ENCODE data around the gene CFAP58. TPM values are rescaled to one million over a fixed set of nuclear protein-coding genes. Genes with fewer than 3 reads are reported as not detected.

The CFAP58 gene
- total RNA-seq, 1 donor: 0.10 TPM

DNA sequence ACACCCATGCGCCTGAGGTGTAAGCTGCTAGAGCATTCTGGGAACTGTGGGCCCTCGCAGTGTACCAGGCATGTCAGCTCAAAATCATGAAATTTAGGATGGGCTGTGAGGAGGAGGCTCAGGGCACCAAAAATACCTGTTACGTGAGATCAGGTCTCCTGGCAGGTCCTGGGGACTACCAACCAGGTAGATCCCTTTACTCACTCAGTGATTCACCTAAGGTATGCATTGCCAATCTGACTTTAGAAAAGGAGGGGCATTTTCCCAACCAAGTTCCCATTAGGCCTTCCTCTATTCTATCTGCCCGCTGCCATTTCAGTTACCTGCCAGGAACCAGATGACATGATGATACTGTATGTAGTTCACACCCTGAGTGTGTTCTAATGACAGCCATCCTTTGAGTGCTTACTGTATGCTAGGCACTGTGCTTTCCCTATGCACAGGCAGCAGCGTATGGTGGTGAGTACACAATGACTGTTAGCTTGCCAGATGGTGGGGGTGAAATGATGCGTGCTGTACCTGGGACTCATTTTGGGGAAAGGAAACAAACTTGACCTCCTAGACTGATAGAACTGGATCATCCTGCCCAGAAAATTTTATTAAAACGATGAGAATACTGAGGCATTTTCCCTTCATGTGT lies 62.0 kb downstream of the CFAP58 start:
- Histone ChIP-seq H3K4me1 (ENCODE audit: insufficient read depth, low read length) (peaks cover 26% of the 10 kb centered on the region), H3K4me3 (ENCODE audit: low read length) (no peak overlapping the region), H3K9me3 (ENCODE audit: low read depth, low read length) (no peaks in the 10 kb centered on the region), H3K27me3 (ENCODE audit: insufficient read depth, low read length) (no peaks in the 10 kb centered on the region)

DNA sequence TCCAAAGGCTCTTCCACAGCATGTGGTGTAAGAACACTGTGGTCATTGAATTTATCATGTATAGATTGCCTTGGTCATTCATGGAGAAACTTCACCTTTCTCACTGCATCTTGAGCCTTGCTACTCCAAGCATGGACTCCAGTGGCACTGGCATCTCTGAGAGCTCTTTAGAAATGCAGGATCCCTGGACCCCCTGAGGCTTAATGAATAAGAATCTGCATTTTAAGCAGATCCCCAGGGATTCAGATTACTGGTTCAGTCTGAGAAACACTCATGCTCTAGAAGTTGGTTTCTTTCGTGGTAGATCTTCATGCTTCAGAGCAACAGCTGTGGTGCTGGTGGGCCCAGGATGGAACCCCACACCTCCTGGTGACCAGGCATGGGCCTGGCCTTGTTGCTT lies 63.2 kb downstream of the CFAP58 start:
- Histone ChIP-seq H3K27me3 (ENCODE audit: insufficient read depth, low read length) (no peaks in the 10 kb centered on the region), H3K9me3 (ENCODE audit: low read depth, low read length) (no peaks in the 10 kb centered on the region), H3K4me3 (ENCODE audit: low read length) (no peak overlapping the region), H3K4me1 (ENCODE audit: insufficient read depth, low read length) (peaks cover 26% of the 10 kb centered on the region)

- no peaks in the 10 kb centered on the region for H3K9me3 ChIP-seq (ENCODE audit: low read depth, low read length)
- peaks cover 26% of the 10 kb centered on the region for H3K4me1 ChIP-seq (ENCODE audit: insufficient read depth, low read length)
- no peak overlapping the region for H3K4me3 ChIP-seq (ENCODE audit: low read length)
- no peaks in the 10 kb centered on the region for H3K27me3 ChIP-seq (ENCODE audit: insufficient read depth, low read length)
These were observed 64.1 kb downstream of the CFAP58 start for GRCh38 chr10:104417637-104418292.

GRCh38 chr10:104424719-104425118 lies 71.1 kb downstream of the CFAP58 start:
- no peak overlapping the region for H3K4me3 ChIP-seq (ENCODE audit: low read length)
- no peaks in the 10 kb centered on the region for H3K9me3 ChIP-seq (ENCODE audit: low read depth, low read length)
- H3K27me3 ChIP-seq (ENCODE audit: insufficient read depth, low read length): no peaks in the 10 kb centered on the region

DNA sequence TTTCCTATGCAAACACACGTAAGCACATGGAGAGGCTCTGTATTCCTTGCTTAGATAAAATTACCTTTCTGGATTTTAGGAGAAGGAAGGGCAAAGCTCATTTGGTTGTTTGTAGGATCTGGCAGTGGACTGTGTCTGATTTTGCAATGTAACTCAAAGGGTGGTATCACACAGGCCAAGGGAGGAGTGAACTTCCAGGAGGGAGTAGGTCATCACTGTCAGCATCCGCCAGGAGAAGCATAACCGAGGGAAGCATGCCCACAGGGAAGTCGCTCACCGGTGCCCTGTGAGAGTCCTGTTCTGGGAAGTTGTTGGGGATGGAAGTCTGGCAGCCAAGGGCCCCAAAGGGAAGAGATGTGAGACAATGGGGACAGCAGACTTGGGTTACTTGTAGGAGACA lies 74.4 kb downstream of the CFAP58 start:
- H3K27me3 ChIP-seq (ENCODE audit: insufficient read depth, low read length): no peaks in the 10 kb centered on the region
- no peaks in the 10 kb centered on the region for H3K9me3 ChIP-seq (ENCODE audit: low read depth, low read length)
- no peak overlapping the region for H3K4me3 ChIP-seq (ENCODE audit: low read length)
- no peaks in the 10 kb centered on the region for H3K4me1 ChIP-seq (ENCODE audit: insufficient read depth, low read length)

More at GRCh38 chr10:104424719-104425118, 71.1 kb downstream of the CFAP58 start:
- H3K4me1 ChIP-seq (ENCODE audit: insufficient read depth, low read length): no peaks in the 10 kb centered on the region

DNA sequence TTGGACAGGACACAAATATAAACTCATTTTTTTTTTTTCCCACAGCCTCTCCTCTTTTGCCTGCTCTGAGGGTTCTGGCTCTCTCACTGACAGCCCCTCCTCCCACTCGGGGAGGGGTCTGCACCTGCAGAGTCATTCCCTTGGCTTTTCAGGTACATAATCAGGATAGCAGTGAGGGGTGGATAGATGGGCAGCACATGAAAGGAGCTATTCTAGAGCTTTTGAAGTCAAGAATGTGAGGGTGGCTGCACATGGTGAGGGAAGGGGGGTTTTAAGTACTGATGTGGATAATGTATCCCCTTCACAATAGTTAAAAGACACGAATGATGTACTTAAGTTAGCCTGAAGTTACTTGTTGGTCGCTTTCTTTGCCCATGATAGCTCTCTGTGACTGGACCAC lies 76.2 kb downstream of the CFAP58 start:
- H3K27me3 ChIP-seq (ENCODE audit: insufficient read depth, low read length): no peaks in the 10 kb centered on the region
- no peaks in the 10 kb centered on the region for H3K9me3 ChIP-seq (ENCODE audit: low read depth, low read length)
- no peak overlapping the region for H3K4me3 ChIP-seq (ENCODE audit: low read length)
- no peaks in the 10 kb centered on the region for H3K4me1 ChIP-seq (ENCODE audit: insufficient read depth, low read length)

DNA sequence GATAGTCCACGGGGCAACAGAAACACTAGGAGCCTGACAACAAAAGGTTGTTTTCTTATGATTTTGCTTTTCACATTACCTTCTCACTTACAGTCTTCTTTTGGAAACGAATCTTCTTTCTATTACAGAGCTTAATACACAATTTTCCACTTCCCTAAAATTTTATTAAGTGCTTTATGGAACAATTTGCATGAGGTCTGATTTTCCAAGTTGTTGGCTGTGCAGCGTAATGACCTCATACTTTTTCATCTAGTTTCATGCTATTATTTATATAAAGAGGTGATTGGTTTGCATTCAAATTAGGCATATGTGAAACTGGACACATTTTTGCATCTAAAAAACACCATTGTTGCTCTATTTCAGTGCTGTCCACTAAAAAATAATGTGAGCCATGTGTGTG lies 76.7 kb downstream of the CFAP58 start:
- H3K4me3 ChIP-seq (ENCODE audit: low read length): no peak overlapping the region
- no peaks in the 10 kb centered on the region for H3K4me1 ChIP-seq (ENCODE audit: insufficient read depth, low read length)
- H3K27me3 ChIP-seq (ENCODE audit: insufficient read depth, low read length): no peaks in the 10 kb centered on the region
- no peaks in the 10 kb centered on the region for H3K9me3 ChIP-seq (ENCODE audit: low read depth, low read length)

GRCh38 chr10:104433669-104434068 lies 80.0 kb downstream of the CFAP58 start:
- Histone ChIP-seq H3K4me3 (ENCODE audit: low read length) (no peak overlapping the region), H3K9me3 (ENCODE audit: low read depth, low read length) (no peaks in the 10 kb centered on the region), H3K27me3 (ENCODE audit: insufficient read depth, low read length) (no peaks in the 10 kb centered on the region)

DNA sequence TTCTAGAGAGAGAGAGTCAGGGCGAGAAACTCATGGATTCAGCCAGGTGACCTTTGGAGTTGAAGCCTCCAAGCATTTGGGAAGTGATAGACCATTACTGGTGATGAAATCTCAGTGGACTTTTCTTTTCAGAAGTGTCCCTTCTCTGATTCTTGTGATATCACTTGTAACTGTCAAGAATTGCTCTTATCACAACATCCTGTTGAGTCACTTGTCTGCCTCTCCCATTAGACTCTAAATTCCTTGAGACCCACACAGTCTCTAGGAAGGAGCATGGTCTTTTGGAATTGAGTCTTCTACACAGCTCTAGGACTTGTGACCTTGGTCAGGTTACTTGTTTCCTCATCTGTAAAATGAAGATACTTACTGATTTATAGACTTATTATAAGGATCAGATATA lies 81.0 kb downstream of the CFAP58 start:
- Histone ChIP-seq H3K4me3 (ENCODE audit: low read length) (no peak overlapping the region), H3K4me1 (ENCODE audit: insufficient read depth, low read length) (no peaks in the 10 kb centered on the region), H3K9me3 (ENCODE audit: low read depth, low read length) (no peaks in the 10 kb centered on the region), H3K27me3 (ENCODE audit: insufficient read depth, low read length) (no peaks in the 10 kb centered on the region)

More at GRCh38 chr10:104433669-104434068, 80.0 kb downstream of the CFAP58 start:
- no peaks in the 10 kb centered on the region for H3K4me1 ChIP-seq (ENCODE audit: insufficient read depth, low read length)

DNA sequence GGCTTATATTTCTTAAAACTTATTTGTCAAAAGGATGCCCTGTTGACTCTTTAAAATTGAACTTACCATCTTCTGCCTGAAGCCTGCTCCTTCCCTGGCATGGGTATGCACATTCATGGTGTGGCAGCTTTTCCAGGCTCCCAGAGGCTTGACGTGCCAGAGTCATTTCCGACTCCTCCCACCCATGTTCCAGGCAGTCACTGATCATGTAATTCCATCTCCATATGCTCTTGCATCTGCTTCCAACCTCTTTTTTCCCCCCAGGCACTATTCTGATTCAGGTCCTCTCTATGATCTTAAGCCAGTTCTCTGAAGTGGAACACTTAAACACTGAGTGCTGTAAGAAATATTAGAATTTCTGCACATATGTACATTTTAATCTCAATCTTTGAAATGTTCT lies 82.2 kb downstream of the CFAP58 start:
- Histone ChIP-seq H3K4me1 (ENCODE audit: insufficient read depth, low read length) (no peaks in the 10 kb centered on the region), H3K27me3 (ENCODE audit: insufficient read depth, low read length) (no peaks in the 10 kb centered on the region), H3K9me3 (ENCODE audit: low read depth, low read length) (no peaks in the 10 kb centered on the region), H3K4me3 (ENCODE audit: low read length) (no peak overlapping the region)

- Histone ChIP-seq H3K4me1 (ENCODE audit: insufficient read depth, low read length) (no peaks in the 10 kb centered on the region), H3K4me3 (ENCODE audit: low read length) (no peak overlapping the region), H3K9me3 (ENCODE audit: low read depth, low read length) (no peaks in the 10 kb centered on the region), H3K27me3 (ENCODE audit: insufficient read depth, low read length) (no peaks in the 10 kb centered on the region)
These were observed 83.6 kb downstream of the CFAP58 start for GRCh38 chr10:104437226-104437625.

DNA sequence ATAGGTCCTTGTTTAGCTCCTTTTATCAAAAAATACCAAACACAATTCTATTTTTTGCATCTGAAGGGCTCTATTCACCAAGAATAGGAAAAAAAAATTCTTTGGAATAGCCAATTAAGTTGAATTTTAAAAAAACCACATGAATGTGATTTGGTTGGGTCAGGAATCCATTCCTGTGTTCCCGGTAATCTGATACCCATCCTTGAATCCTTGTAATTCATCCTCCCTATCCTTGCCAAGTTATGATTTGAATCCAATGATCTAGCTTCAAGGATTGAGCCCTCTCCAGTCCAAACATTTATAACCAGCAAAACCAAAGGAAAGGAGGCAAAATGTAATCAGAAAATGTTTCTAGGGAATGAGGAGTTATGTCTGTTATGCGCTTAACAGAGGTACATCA lies 86.6 kb downstream of the CFAP58 start:
- no peaks in the 10 kb centered on the region for H3K27me3 ChIP-seq (ENCODE audit: insufficient read depth, low read length)
- no peaks in the 10 kb centered on the region for H3K4me1 ChIP-seq (ENCODE audit: insufficient read depth, low read length)
- H3K4me3 ChIP-seq (ENCODE audit: low read length): no peak overlapping the region

DNA sequence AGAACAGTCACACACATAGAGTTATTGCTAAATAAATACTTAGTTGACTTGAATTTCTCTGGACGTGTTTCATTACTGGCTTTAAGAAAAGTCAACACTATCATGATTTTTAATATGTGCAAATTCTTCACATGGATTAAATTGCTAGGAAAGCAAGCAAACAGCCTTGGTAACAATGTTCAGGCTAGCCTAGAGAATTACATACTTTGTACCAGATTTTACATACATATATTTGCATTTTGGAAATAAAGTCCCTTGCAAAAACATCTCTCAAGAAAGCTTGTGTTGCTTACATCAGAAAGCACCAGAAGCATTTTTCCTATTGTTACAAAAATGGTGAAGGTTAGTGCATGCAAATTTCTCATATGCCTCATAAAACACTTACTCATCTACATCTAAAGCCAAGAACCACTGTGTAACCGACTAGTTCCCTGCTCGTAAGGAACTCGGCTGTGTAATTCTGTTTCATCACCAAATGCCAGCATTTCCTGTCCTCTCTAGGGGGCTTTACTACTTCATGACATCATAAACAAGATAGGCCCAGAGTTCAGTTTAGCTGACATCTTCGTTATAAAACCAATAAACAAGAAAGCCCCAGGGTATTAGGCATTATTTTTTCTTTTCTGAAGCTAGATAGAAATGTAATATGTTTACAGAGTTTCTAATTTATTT lies 87.8 kb downstream of the CFAP58 start:
- H3K27me3 ChIP-seq (ENCODE audit: insufficient read depth, low read length): no peaks in the 10 kb centered on the region
- no peaks in the 10 kb centered on the region for H3K9me3 ChIP-seq (ENCODE audit: low read depth, low read length)
- no peaks in the 10 kb centered on the region for H3K4me1 ChIP-seq (ENCODE audit: insufficient read depth, low read length)
- no peak overlapping the region for H3K4me3 ChIP-seq (ENCODE audit: low read length)

More for the DNA sequence above, 86.6 kb downstream of the CFAP58 start:
- no peaks in the 10 kb centered on the region for H3K9me3 ChIP-seq (ENCODE audit: low read depth, low read length)

- no peaks in the 10 kb centered on the region for H3K4me1 ChIP-seq (ENCODE audit: insufficient read depth, low read length)
- no peak overlapping the region for H3K4me3 ChIP-seq (ENCODE audit: low read length)
- no peaks in the 10 kb centered on the region for H3K9me3 ChIP-seq (ENCODE audit: low read depth, low read length)
- no peaks in the 10 kb centered on the region for H3K27me3 ChIP-seq (ENCODE audit: insufficient read depth, low read length)
These were observed 91.7 kb downstream of the CFAP58 start for GRCh38 chr10:104445359-104445758.

DNA sequence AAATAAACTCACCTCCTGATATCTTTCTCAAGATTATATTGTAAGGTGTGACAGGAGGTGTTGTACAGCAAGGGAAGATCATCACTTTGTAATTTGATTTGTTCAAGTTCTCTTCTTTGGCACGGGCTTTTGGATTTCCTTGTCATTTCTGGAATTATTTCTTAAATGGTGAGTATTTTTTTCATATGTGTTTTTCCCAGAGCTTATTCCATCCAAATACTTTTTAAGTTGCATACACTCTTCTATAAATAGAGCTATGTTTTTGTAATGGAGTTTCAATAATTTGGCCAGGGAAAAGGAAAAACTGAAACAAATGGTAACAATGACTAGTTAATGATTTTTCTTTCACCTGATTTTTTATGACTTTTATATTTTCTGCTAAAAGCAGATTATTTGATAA lies 92.5 kb downstream of the CFAP58 start:
- Histone ChIP-seq H3K4me1 (ENCODE audit: insufficient read depth, low read length) (no peaks in the 10 kb centered on the region), H3K27me3 (ENCODE audit: insufficient read depth, low read length) (no peaks in the 10 kb centered on the region), H3K4me3 (ENCODE audit: low read length) (no peak overlapping the region), H3K9me3 (ENCODE audit: low read depth, low read length) (no peaks in the 10 kb centered on the region)

Data from mononuclear cell (primary cell).